GM21367 (cell line): ENCODE measurements around the gene CAMK1.
A peak's percentile ranks its signal among the peaks of the same experiment; 100 is the strongest.

Source experiments
- ATAC-seq: cut with Tn5 transposase; IDR thresholded peaks from one replicate; pipeline ENCODE4 v1.9.1; 2021; ENCODE audit not compliant: unreplicated experiment

Gene CAMK1

DNA sequence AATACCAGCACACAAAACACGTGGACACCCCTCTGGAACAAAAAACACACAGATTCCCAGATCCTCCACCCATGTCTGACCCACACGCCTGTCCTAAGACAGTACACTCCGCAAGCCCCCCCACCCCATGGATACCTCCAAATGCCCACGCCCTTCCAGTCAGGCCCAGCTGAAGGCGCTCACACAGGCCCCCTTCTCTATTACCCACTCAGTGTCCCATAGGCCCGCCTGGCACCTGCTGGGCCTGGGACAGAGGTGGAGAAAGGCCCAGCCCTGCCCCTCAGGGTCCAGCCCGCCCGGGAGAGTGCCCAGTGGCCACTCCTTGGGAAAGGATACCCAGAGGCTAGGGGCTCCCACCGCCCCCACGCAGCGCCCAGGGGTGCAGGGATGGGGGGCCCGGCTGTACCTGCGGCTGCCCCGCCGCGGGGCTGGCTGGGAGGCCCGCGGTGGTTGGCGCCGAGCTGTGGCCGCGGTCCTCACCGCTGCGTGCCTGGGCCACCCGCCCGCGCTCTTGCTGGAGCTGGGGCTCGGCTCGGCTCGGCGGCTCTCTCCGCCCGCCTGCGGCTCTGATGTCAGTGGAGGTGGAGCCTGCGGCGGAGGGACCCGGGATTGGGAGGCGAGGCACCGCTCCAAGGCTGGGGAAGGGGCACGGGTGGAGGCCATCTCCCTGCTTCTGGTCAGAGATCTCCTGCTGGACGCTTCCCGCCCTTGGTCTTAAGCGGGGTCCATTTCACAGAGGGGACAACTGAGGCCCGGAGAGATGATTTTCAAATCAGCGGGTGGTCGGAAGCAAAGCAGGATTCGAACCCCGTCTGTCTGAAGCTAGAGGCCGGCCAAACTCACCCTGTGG, at the start of gene CAMK1:
Gene CAMK1 (minus strand): TSS at position 522 of the 850 bp plus-strand sequence. CDS start 2,198 bp downstream, outside the sequence.
- ATAC-seq = no peak

DNA sequence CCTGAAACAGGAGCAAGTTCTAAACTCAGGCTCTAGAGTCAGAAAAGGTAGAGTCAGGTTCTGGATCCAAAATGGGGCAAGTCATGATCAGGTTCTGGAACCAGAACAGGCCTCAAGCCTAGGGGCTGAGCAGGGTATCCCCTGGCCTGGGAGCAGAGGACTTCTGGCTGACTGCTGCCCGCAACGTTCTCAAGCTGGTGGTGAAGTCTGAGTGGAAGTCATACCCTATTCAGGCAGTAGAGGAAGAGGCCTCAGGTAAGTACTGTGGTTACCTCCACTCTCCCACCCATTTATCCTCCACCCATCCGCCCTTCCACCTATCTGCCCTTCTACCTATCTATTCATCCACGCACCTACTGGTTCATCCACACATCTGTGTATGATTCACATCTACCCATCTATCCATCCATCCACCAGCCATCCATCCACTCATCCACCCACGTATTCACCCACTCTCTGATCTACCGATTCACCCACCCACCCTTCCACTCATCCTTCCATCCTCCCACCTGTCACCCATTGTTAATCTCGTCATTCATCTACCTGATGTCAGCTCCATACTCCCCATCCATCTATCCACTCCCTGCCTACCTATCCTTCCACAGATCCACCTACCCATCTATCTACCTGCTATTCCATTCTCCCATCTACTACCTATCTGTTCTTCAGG, 49.1 kb upstream of the CAMK1 start:
- no peak for ATAC-seq

DNA sequence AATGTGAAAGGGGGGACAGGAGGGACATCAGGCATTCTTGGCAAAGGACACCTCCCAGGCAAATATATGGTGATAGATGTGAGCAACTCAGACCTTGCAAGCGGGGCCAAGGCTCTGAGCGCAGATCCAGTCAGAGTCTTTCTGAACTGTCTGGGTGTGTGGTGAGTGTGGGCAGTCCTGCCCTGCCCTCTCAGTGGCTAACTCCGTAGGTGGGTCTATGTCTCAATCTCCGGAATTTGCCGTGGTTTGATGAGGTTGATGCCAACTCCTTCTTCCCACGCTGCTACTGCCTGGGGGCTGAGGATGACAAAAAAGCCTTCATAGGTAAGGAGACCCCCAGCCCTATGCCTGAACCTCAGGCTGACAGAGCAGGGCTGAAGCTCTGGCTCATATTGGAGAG, 47.7 kb upstream of the CAMK1 start:
- ATAC-seq = no peak

DNA sequence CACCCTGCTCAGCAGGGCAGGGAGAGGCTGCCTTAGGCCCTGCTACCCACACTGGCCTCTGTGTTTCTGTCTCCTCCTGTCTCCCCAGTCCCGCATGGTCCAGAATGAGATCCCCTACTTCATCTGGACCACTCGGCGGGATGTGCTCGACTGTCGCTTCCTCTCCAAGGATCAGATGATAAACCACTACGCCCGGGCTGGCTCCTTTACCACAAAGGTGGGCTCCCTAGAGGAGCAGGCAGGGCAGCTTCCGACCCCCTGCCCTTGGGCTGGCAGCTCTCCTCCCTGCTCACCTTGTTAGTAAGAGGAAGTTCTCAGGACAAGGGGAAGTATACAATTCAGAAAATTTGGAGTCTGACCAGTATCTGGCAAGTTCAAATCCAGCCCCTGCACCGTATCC, 46.2 kb upstream of the CAMK1 start:
- ATAC-seq = no peak

DNA sequence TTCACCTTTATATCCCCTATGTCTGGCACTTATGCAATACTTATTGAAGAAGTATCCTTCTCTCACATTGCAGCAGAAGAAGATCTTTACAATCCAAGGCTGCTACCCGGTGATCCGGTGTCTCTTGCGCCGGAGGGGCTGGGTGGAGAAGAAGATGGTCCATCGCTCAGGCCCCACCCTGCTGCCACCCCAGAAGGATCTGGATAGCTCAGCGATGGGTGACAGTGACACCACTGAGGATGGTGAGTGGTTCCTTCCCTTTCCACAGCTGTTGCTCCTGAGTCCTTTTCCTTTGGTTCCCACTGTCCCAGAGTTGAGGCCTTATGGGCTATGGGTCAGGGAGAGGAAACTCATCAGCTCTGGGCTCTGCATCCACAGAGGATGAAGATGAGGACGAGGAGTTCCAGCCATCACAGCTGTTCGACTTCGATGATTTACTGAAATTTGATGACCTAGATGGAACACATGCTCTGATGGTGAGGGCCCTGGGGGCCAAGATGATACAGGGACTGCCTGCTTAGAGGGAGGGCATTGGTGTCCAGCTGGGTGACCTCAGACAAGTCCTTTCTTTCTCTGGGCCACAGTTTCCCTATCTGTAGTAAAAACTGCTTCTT, 43.2 kb upstream of the CAMK1 start:
- ATAC-seq = no peak

DNA sequence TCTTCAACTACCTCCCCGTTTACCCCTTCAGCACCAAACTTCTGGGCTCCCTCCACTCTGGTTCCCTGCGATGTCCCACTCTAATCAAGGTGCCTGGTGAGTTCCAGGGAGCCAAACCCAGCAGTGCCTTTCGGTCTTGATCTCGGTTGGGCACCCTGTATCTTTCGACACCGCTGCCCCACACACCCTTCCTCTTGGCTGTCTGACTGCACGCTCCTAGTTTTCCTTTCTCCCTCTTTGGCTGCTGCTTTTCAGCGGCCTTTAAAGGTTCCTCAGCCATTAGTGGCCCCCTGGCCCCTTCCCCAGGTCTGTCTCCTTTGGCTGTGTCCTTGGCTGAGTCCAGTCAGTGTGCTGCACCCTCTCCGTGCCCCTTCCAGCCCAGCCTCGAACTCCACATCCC, 41.1 kb upstream of the CAMK1 start:
- no peak for ATAC-seq

DNA sequence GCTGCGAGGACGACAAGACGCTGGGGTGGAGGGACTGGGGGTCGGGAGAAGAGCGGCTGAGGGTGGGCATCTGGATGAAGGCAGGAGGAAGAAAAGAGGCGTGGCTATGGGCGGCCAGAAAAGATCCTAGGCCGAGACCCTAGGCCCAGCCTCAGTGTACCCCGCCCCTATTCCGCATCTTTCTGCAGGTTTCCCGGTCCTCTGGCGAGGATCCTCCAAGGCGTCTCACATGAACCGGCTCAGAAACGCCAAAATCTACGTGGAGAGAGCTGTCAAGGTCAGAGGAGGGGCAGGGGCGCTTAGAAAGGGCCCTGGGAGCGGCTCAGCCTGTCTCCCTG, 40.7 kb upstream of the CAMK1 start:
- no peak for ATAC-seq

DNA sequence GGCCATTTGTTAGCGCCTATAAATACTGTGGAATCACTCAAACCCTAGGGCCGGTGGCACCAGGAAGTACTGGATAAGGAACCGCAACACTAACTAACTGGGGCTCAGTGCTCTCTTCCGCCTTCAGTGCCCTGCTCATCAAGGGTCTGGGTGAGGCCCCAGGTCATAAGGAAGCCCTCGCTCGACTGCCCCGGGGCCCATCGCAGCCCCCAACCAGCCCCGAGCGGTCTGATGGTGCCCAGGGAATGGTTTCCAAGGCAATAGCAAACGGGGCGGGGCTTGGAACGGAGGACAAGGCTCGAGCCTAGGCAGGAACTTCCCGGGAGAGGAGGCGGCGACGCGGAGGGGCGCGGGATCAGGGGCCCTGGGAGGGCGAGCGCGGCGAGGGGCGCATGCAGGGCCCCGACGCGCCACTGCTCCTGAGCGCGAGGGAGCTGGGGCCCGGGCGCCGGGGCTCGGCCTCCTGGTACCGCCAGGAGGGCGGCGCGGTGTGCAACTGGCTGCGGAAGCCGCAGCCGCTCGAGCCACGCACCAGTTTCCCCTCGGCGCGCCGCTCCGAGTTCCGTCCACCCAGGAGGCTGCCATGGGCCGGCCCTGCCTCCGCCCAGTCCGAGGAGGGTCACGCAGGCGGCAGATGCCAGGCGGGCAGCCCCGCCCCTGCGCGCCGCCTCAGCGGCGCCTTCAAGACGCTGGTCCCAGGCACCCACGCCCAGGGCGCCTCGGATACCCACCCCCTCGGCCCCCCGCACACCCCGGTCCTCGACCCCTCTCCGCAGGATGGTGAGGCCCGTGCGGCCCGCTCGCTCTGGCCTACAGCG, 40.1 kb upstream of the CAMK1 start, which contains the start of gene TTLL3:
Gene TTLL3 (plus strand): TSS at position 648 of the 818 bp plus-strand sequence. CDS start 400 bp downstream, outside the sequence.
- no peak for ATAC-seq

DNA sequence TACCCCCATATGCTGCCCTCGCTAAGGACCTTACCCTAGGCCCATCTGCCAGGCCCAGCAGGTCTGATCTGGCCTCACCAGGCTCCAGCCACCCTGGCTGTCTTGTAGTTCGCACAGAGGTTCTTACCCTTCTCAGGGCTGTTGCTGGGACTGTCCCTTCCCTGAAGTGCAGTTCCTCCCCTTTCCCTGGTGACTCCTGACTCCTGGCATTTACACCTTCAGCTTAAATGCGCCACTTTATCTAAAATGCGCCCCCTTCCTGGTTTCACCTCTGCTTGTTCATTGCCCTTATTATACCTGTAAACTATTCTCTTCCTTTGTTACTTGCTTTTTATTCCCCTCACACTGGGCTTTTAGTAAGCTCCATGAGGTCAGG, 39.5 kb upstream of the CAMK1 start:
- ATAC-seq = no peak

DNA sequence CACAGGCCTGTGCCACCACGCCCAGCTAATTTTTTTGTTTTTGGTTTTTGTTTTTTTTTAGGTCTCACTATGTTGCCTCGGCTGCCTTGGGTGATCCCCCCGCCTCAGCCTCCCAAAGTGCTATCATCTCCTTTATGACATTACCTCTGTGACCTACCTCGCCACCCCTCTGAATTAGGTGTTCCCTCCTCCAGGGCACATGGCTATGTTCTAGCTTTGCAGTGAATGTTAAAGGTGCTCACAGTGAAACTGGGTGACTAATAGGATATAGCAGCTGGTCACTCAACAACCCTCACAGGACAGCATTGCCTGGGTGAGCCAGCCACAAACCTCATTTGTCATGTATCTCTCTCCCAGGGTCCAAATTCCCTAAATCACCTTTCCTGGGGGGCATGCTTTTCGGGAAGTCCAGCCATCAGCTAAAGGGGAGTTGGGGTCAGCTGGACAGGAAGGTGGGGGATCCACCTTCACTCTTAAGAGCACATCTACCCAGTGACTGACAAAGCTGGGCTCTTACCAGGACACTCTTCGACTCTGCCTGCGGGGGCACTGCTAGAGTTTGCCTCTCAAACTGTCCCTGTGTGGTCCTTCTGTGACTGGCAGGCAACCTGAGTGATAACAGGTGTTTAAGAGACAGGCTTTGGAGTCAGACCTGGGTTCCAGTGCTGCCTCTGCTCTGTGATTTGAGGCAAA, 38.7 kb upstream of the CAMK1 start:
- ATAC-seq = peak; percentile 44

DNA sequence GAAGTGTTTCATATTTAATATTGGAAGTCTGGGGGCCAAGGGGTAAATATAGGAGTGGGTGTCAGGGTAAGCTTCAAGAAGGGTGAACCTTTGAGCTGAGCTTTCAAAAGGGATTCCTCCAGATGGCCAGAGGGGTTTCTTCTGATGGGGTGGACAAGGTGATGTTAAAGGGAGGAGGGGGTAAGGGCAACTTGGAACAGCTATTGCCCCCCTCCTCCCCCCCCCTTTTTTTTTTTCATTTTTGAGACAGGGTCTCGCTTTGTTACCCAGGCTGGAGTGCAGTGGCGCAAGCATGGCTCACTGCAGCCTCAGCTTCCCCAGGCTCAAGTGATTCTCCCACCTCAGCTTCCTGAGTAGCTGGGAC, 38.2 kb upstream of the CAMK1 start:
- ATAC-seq = no peak

DNA sequence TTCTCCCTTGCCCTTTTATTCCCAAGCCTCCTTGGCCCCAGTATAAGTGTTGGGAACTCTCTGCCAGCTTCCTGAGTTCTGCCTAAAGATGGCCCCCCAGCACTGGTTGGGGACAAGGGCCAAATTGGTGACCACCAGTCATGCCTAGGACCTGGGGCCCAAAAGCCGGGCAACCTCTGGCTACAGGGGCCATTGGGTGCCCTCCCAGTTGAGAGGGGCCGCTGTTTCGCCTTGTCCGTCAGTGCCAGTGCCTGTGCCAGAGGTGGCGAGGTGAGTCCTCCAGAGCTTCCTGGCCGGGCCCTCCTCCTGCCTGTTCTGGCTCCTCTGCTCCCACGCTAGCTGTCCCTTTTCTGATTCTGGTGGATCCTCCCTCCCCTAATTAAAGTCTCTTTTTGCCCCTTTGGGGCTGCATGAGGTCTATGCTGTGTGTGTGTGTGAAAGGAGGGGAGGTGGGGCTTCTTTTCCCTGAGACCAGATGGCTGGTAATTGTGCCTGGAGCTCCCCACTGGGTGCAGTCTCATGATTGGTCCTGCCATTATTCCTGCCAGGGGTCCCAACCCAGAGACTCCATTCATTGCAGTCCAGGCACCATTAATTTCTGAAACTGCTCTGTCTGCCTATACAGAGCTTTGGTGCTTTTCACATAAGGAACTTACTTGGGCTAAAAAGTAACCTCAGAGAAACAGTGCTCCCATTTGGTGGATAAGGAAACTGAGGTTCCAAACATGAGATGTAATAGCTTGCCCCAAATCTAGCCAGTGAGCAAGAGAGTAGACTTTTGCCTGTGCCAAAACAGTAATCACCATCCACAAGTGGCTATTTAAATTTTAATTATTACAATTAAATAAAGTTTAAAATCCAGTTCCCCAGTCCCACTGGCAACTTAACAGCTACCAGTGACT, 37.2 kb upstream of the CAMK1 start:
- no peak for ATAC-seq

DNA sequence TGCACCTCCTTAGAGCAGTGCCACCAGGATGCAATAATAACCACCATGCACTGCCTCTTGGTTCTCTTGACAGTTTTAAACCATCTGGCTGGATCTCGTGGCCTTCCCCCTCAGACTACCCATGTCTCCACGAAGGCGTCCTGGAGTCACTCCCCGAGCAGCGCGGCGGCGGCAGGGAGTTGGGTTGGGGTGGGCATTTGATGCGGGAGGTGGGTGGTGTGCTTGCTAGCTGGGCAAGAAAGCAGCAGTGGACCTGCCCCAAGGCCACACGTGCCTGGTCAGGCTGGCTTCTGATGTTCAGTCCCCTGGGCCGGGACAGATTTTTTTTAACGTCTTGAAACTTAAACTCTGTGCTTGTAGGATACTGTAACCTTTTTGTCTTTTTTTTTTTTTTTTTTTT, 36.4 kb upstream of the CAMK1 start:
- ATAC-seq = no peak

DNA sequence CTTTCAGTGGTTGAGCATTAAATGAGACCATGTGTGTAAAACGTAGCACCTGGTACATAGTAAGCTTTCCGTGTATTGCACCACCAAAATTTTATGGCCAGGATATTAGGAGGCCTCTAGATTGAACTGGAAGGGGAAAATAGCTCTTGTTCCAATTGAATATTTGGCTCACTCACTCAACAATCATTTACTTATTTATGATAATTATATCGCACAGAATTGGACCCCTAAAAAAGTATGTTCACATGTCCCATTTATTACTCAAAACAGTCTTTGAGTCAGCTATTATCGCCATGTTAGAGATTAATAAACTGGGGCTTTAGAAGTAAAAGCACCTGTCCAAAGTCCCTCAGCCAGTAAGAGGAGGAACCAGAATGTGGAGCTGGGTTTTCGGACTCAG, 35.2 kb upstream of the CAMK1 start:
- no peak for ATAC-seq

DNA sequence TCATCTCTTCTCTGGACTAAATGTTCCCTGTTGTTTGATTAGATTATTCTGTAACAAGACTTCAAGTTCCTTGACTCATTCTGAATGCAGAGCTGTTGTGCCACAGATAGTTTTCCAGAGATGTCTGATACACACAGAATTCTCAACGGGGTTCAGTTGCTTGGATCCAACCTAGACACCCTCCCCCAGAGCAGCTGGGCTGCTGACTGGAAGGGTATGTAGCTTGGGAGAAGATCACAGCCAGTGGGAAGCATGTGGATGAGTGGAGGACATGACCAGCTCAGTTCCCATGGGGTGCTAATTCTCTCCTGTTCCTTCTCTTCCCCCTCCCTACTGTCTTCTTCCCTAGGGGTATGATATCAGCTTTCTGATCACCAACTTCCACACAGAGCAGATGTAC, 33.7 kb upstream of the CAMK1 start:
- no peak for ATAC-seq

DNA sequence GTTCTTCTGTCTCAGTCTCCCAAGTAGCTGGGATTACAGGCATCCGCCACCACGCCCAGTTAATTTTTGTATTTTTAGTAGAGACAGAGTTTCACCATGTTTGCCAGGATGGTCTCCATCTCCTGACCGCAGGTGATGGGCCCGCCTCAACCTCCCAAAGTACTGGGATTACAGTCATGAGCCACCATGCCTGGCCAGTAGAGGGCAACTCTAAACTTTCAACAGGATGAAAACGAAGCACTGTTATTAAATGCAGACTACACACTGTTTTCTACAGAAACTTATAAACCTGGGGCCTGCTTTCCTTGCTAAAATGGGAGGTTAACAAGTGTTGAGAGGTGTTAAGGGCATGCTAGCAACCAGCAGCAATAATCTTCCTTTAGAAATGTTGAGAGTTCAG, 30.8 kb upstream of the CAMK1 start:
- no peak for ATAC-seq

DNA sequence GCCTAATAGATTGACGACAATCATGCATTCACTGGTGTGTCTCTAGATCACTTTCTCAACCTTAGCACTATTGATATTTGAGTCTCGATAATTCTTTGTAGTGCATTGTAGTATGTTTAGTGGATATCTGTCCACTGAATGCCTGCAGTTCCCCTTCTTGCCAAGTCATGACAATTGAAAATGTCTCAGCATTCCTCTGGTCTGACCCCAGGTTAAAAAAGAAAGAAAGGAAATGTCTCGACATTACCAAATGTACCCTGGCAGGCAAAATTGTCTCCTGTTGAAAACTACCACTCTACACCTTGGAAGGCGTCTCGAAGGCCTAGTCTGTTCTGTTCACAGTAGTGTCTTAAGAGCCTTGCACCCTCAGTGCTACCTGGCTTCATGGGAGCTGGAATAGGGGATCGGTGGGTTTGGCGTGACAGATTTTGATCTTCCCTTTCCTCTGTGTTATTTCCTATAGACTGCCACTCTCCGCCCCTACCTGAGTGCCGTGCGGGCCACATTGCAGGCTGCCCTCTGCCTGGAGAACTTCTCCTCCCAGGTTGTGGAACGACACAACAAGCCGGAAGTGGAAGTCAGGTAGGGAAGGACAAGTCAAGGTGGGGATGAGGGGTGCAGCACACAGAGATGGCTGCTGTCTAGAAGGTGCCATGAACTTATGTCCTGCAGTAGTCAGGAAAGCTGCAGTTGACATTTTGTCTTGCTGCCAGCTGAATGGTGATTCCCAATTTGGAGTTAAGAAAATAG, 27.6 kb upstream of the CAMK1 start:
- no peak for ATAC-seq

DNA sequence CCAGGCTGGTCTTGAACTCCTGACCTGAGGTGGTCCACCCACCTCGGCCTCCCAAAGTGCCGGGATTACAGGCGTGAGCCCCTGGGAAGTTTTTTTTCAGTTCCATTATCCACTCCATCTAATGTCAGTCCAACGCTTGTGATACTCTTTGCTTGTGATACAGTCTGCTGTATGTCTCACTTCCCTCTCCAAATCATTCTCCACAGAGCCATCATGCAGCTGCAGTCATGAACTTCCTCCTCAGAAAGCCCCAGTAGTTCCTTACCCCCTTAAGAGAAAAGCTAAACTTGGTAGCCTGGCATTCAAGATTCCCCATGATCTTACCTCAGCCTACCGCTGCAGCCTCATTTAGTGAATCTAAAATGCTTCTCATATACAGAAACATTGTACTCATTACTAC, 25.5 kb upstream of the CAMK1 start:
- ATAC-seq = no peak

DNA sequence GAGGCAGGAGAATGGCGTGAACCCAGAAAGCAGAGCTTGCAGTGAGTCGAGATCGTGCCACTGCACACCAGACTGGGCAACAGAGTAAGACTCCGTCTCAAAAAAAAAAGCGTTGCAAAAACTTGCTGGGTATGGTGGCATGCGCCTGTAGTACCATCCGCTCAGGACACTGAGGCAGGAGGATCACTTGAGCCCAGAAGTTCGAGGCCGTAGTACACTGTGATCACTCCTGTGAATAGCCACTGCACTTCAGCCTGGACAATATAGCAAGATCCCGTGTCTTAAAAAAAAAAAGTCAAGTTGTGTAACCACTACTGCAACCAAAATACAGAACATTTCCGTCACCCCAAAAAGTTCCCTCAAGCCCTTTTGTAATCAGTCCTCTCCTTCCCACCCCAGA, 24.7 kb upstream of the CAMK1 start:
- no peak for ATAC-seq
